Inflammatory macrophage (primary cell): Measurements from ENCODE around the gene AFAP1L1.
A peak's percentile ranks its signal among the peaks of the same experiment; 100 is the strongest.

ENCODE experiments used
- DNase-seq, 2 donors: peaks; one replicate each; pipeline ENCODE4 v3.0.0-alpha.2; 2020 to 2022

AFAP1L1 gene

GRCh38 chr5:149317281-149318048 is 45.8 kb downstream of the AFAP1L1 start:
- peak; percentile 40 to 62 for DNase-seq

DNA sequence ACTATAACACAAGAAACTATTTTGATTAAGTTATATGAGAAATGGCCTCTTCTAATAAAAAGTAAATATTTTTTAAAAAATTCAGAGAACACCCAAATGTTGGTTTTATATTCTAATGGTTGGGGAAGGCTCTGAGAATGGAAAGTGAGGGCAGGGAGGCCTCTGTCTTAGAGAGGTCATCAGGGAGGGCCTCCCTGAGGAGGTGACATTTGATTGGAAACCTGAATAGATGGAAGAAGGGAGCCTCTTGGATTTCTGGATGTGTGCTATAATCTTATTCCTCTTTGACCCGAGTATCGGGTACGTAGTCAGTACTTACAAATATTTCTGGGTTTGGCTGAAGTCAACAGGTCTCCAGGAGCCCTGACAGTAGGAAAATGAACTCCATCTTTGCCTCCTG is 47.5 kb downstream of the AFAP1L1 start:
- no peak for DNase-seq

DNA sequence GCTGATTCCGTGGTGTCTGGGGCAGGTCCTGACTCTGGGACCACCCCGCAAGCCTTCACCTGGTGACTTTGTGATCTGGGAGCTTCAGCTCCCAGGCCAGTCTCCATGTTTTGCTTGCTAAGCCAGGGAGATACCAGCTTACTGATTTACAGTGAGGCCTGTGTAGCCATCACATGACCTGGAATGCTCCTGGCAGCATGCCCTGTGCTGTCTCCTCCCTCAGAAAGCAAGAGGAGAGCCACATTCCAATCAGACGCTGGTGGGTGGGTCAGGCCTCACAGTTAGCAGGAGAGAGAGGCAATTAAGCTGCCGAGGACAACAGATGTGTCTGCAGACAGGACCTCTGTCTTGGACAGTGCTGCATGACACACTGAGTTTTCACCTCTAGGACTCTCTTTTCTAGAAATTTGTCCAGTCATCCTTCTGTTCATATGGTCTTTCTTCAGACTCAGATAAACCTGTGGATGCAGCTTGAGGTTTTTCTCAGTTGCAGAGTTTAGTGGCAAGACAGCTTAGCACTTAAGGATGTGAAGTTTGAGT is 49.2 kb downstream of the AFAP1L1 start:
- no peak for DNase-seq

- DNase-seq, result no peak
These were observed 50.9 kb downstream of the AFAP1L1 start for GRCh38 chr5:149322518-149322917.

DNA sequence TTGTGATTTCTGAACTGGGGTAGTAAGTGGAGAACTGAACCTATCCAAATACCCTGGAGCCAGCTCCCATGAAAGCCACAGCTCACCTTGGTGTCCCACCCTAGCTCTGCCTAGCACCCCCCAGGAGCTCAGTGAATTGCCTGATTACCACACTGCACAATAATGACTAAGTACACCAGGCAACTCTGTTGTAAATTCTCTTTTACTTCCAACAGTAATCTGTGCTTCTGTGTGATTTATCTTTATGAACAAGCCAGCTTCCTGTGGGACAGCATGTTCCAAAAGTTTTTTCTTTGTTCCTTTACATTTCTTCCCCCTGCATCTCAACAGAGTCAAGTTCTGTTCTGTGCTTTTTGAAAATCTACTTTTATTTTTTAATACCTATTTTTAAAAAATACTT is 51.6 kb downstream of the AFAP1L1 start:
- DNase-seq, result no peak

DNA sequence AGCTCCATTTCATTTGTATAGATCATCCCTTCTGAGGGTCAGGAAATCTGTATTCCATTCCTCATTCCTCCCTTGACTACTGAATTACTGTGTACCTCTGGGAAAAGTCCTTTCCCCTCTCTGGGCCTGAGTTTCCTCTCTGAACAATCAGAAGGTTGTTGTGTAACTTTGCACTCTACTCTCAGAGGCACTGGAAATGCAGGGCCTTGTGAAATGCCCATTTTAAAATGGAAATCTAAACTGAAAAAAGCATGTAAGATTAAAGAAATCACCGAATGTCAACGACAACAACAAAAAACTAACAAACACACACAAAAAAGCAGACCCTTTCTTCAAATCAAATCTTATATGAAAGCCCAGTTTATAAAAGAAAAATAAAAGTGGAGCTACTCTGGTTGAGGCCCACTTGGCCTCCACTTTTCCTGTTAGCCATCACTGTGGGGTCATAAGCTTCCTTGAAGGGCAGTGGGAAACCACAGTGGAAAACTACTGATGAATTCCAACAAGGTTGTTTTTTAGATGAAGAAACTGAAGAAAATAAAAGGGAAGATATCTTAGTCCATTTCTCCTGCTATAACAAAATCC is 52.1 kb downstream of the AFAP1L1 start:
- no peak for DNase-seq

- DNase-seq, result no peak
These were observed 53.0 kb downstream of the AFAP1L1 start for GRCh38 chr5:149324641-149325040.

DNA sequence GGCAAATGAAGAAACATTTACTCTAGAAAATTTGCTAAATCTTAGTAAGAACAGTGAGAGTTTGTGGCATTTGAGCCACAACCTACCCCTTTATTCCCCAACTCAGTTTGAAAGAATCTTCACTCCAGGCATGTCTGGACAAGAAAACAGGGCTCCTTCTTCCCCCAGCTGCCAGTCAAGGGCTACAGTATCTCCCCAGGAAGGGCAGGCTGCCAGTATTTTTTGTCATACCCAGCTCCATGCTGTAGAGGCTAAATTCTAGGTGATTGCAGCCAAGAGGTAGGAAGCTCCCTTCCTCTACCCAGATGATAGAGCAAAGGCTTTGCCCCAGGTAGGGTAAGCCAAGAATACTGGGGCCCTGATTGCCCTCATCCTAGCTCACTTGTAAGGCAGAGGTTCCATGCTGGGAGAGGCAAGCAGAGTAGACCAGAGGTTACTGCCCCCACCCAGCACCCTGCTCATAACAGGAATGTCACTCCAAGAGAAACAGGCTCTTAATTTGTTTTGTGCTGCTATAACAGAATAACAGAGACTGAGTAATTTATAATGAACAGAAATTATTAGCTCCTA is 53.6 kb downstream of the AFAP1L1 start:
- DNase-seq, result no peak

- no peak for DNase-seq
These were observed 54.2 kb downstream of the AFAP1L1 start for GRCh38 chr5:149325894-149326293.

DNA sequence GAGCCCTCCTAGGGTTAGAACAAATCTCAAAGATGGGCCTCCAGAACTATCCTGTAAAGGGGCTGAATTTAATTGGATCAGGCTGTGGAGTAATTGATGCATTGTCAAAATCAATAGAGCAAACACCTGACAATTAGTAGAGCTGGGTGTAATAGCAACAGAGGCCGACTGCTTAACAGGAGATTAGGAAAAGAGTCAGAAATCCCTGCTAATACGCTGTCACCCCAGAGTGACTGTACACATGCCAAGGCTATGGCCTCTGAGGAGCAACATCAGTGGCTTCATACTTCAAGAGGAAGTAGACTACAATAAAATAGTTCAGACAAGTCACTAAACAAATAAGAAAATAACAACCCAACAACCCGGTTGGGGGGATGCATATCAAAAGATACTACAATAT is 55.0 kb downstream of the AFAP1L1 start:
- DNase-seq, result no peak

- DNase-seq, result no peak
These were observed 56.5 kb downstream of the AFAP1L1 start for GRCh38 chr5:149328177-149328576.

DNA sequence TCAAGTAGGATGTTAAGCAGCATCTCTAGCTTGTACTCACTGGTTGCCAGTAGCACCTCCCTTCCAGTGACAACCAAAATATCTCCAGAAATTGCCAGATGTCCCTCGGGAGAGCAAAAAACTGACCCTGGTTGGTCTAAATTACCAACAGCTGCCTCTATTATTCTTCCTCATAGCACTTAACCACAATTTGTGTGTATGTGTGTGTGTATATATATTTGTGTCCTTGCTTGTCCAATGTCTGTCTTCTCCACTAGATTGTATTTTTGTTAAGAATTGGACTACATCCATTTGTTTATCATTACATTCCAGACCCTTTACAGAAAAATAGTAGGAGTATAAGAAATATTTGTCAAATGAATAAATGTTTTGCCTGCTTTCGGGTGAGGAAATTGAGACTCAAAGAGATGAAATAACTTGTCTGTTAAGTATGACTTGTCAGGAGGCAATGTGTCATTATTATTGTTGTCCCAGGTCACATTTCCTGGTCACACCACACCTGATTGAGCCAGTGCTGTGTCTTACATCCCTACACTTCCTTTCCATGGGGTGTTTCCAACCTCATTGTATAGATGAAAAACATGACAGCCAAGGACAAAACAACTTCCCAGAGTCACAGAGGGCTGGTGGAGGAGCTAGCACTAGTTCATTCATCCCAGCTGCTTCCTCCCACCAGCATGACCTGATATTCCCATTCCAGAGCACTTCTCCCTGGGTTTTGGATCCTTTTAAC is 62.2 kb downstream of the AFAP1L1 start:
- DNase-seq, result no peak

- no peak for DNase-seq
These were observed 66.1 kb downstream of the AFAP1L1 start for GRCh38 chr5:149337736-149338135.

DNA sequence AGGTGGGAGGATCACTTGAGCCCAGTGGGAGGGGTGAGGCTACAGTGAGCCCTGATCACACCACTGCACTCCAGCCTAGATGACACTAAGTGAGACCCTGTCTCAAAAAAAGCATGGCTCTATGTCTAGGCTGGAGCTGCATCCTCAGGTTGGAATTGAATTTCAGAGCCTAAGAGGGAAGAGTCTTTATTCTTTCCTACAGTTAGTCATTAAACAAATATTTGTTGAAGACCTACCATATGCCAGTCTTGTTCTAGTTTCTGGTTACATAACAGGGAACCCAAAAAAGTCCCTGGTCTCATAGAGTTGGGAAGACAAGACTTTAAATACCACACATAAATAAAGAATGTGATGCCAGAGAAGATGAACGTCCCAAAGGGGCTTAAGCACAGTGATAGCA is 66.7 kb downstream of the AFAP1L1 start:
- no peak for DNase-seq

GRCh38 chr5:149340920-149341319 is 69.3 kb downstream of the AFAP1L1 start:
- DNase-seq, result no peak

GRCh38 chr5:149341876-149342275 is 70.2 kb downstream of the AFAP1L1 start:
- DNase-seq, result no peak

GRCh38 chr5:149344151-149344550 is 72.5 kb downstream of the AFAP1L1 start:
- peak in 1 of 2 donors; percentile 35 for DNase-seq

DNA sequence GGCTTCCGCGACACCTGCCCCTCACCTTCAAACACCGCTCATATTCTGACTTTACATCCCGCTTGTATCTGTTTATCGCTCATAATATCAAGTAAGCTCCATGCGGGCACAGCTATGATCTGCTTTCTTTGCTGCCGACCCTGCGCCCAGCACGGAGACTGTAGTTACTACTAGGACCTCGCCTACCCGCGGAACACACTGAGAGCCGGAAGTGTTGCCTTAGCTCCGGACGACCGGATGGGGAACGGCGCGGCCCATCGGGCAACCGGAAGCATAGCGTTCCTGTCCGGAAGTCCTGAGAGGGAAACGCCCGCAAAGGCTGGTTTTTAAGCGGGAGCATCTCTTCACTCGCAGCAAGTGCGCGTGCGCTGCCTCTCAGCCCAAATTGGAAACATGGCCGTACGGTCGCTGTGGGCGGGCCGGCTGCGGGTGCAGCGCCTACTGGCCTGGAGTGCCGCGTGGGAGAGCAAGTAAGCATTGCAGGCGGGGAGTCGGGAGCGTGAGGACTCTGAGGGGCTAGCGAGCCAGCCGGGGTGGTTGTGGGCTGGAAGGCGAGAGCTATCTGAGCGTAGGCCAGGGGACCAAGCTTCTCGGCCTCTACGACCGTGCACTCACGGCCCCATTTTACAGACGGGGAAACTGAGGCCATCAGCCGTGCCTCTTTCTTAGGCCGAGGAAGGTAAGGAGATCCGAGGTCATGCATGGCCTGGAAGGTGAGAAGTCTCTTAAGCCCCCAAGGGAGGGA is 73.7 kb downstream of the AFAP1L1 start, which contains the start of gene GRPEL2:
GRPEL2 (plus strand) TSS at position 353 of the 745 bp plus-strand sequence; CDS start at position 394, 41 bp downstream.
- peak; percentile 99 for DNase-seq

DNA sequence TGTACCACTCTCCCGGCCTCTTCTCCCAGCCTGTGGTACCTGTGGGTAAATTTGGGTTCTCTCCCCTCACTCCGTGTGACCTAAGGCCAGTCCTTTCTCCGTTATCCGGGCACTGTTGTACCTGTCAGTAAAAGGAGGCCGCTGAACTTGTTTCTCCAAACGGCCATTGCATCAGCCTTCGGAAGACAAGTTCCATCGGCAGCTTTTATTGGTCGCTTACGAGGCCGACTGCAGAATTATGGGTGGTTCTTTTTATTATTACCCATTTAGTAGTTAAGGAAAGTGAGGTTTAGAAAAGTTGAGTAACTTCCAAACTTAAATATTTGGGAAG is 74.2 kb downstream of the AFAP1L1 start:
- peak; percentile 26 to 28 for DNase-seq

- DNase-seq, result no peak
These were observed 76.9 kb downstream of the AFAP1L1 start for GRCh38 chr5:149348518-149348917.

GRCh38 chr5:149349382-149349781 is 77.7 kb downstream of the AFAP1L1 start:
- no peak for DNase-seq

DNA sequence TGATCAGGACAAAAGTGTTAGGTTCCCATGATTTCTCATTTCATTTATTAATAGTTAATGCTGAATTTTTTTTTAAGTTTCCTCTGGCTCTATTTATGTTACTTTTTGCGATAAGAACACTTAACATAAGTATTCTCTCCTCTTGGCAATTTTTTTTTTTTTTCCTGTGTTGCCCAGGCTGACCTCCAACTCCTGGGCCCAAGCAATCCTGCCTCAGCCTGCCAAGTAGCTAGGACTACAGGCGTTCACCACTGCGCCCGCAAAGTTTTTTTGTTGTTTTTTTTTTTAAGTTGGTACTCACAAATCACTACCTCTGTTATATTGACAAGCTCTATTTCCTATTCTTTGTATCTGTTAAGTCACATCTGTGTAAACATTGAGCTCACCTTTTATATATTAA is 80.5 kb downstream of the AFAP1L1 start:
- DNase-seq, result no peak
